Right atrium auricular region (tissue), 2 donors: ENCODE results near the gene ANO3. TPM values are rescaled to one million over a fixed set of nuclear protein-coding genes. Genes with fewer than 3 reads are reported as not detected.

Source experiments
- DNase-seq: peaks from one replicate; pipeline ENCODE4 v3.0.0-alpha.2; 2019; ENCODE audit warnings: low spot score
- H3K27ac ChIP-seq, 2 donors: fragments of 200-600 bp; sonication (generic); 1 replicate in 1 of 2; 2 replicates in 1 of 2; pipeline ENCODE4 v1.5.1; 2016 to 2019
- H3K27me3 ChIP-seq, 2 donors: fragments of 200-600 bp; sonication (generic); one replicate each; pipeline versions ENCODE4 v1.5.1 to v1.6.0; 2017 to 2019
- H3K36me3 ChIP-seq: fragments of 200-600 bp; sonication (generic); one replicate; pipeline ENCODE4 v1.5.1; 2016
- H3K4me1 ChIP-seq, 2 donors: fragments of 200-600 bp; sonication (generic); one replicate each; pipeline versions ENCODE4 v1.5.1 to v1.6.0; 2017 to 2019
- H3K4me3 ChIP-seq, 2 donors: fragments of 200-600 bp; sonication (generic); 1 replicate in 1 of 2; 2 replicates in 1 of 2; pipeline ENCODE4 v1.5.1; 2017 to 2019; ENCODE audit warnings: mild to moderate bottlenecking in 1 of 2, moderate library complexity in 1 of 2
- H3K9me3 ChIP-seq, 2 donors: fragments of 200-600 bp; sonication (generic); one replicate each; pipeline ENCODE4 v1.5.1; 2019
- CTCF ChIP-seq, 2 donors: fragments of 200-600 bp; sonication (generic); IDR thresholded peaks; one replicate each; pipeline ENCODE4 v1.5.1; 2019; ENCODE audit warnings: antibody characterized with exemption in 2 of 2
- total RNA-seq, 2 donors: library from RNA; depleted of rRNA; stranded (reverse); fragments of >200 nt; gene quantifications; one replicate each; pipeline ENCODE4 v1.1.0, GENCODE V29; 2016

The ANO3 gene
- total RNA-seq, 2 donors from 2014 or later, result 0.16 TPM; not detected in 1

DNA sequence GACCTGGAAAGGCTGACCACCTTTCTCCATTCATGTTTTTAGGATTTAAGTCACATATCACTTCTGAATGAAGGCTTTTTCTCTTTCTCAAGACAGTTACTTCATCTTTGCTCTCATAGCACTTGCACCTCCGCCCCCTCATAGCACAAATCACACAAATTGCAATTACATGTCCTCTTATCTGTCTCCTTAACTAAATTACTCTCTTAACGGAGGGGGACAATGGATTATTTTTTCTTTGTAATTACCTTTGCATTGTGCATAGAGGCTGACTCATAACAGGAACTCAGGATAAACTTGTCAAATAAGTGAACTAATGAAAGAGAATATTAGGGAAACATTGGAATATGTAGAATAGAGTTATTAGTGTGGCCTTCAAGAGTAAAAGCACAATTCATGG lies 145.5 kb downstream of the ANO3 start:
- no peak overlapping the region for H3K27ac ChIP-seq
- H3K4me3 ChIP-seq, result no peak overlapping the region
- no peaks in the 10 kb centered on the region for H3K4me1 ChIP-seq
- no peaks in the 10 kb centered on the region for H3K36me3 ChIP-seq
- no peak for DNase-seq
- no peaks in the 10 kb centered on the region for H3K9me3 ChIP-seq
- TF ChIP-seq CTCF (IDR thresholded peaks at IDR 0.05), result no peak
- no peaks in the 10 kb centered on the region for H3K27me3 ChIP-seq

DNA sequence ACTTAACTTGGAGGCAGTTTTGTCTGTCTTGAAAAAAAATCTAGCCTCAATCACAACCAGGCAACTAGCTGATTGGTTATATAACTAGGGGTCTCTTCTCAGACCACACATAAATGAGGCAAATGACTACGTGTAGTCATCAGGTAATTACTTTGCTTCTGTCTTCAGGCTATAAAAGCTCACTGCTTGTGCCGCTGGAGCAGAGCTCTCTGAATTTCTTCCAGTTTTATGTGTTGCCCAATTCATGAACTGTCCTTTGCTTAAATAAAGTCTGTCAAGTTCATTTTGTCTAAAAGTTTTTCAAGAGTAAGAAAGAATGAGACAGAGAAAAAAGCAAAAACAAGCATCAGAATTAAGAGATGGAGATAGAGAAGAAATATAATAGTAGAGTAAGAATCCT lies 146.8 kb downstream of the ANO3 start:
- Histone ChIP-seq H3K27ac (no peak overlapping the region), H3K9me3 (no peaks in the 10 kb centered on the region), H3K27me3 (no peaks in the 10 kb centered on the region), H3K4me3 (no peak overlapping the region), H3K36me3 (no peaks in the 10 kb centered on the region), H3K4me1 (no peaks in the 10 kb centered on the region)
- no peak for TF ChIP-seq CTCF (IDR thresholded peaks at IDR 0.05)
- DNase-seq, result no peak

GRCh38 chr11:26480041-26480440 lies 148.1 kb downstream of the ANO3 start:
- TF ChIP-seq CTCF (IDR thresholded peaks at IDR 0.05), result no peak

GRCh38 chr11:26483108-26483507 lies 151.2 kb downstream of the ANO3 start:
- no peak for TF ChIP-seq CTCF (IDR thresholded peaks at IDR 0.05)
- Histone ChIP-seq H3K27ac (no peak overlapping the region), H3K9me3 (no peaks in the 10 kb centered on the region), H3K4me1 (no peaks in the 10 kb centered on the region), H3K27me3 (no peaks in the 10 kb centered on the region), H3K36me3 (no peaks in the 10 kb centered on the region), H3K4me3 (no peak overlapping the region)
- DNase-seq, result no peak

More at GRCh38 chr11:26480041-26480440, 148.1 kb downstream of the ANO3 start:
- Histone ChIP-seq H3K4me3 (no peak overlapping the region), H3K4me1 (no peaks in the 10 kb centered on the region), H3K27ac (no peak overlapping the region), H3K27me3 (no peaks in the 10 kb centered on the region), H3K36me3 (no peaks in the 10 kb centered on the region), H3K9me3 (no peaks in the 10 kb centered on the region)
- no peak for DNase-seq

- Histone ChIP-seq H3K27ac (no peak overlapping the region), H3K9me3 (no peaks in the 10 kb centered on the region), H3K4me3 (no peak overlapping the region), H3K27me3 (no peaks in the 10 kb centered on the region), H3K36me3 (no peaks in the 10 kb centered on the region), H3K4me1 (no peaks in the 10 kb centered on the region)
- TF ChIP-seq CTCF (IDR thresholded peaks at IDR 0.05), result no peak
- DNase-seq, result no peak
Observed at GRCh38 chr11:26490546-26490945, 158.6 kb downstream of the ANO3 start.

GRCh38 chr11:26493616-26494015 lies 161.7 kb downstream of the ANO3 start:
- DNase-seq, result no peak
- no peaks in the 10 kb centered on the region for H3K9me3 ChIP-seq
- H3K4me3 ChIP-seq, result no peak overlapping the region
- TF ChIP-seq CTCF (IDR thresholded peaks at IDR 0.05), result no peak
- H3K36me3 ChIP-seq, result no peaks in the 10 kb centered on the region
- no peaks in the 10 kb centered on the region for H3K4me1 ChIP-seq
- H3K27ac ChIP-seq, result no peak overlapping the region
- no peaks in the 10 kb centered on the region for H3K27me3 ChIP-seq
